Measurements from ENCODE around the gene ITGB7. TPM values are rescaled to one million over a fixed set of nuclear protein-coding genes. Genes with fewer than 3 reads are reported as not detected.
"Not testable (repeated sequence)": the region's sequence is repeated elsewhere in the genome, so short reads cannot be mapped to it uniquely, and the experiment has no call there.

ITGB7 gene
- total RNA-seq, 1 donor = 17.0 TPM

DNA sequence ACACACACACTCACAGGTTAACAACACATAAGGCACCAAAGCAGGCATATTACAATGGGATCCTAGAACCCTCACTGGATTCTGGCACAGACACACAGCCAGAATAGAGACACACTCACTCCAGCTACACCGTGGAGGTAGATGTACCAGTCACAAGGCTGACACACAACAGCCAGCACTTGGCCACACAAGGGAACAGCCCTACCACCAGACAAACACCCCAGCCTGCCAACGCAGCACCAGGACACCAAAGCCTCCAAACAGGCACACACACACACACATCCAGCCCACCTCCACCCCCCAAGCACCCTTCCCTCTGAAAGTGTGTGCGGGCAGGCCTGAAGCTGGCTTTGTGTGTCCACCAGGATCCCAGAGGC lies 10.9 kb upstream of the ITGB7 start:
- no peak for DNase-seq (ENCODE audit: low read depth in 2 of 3, low spot score in 2 of 3)

DNA sequence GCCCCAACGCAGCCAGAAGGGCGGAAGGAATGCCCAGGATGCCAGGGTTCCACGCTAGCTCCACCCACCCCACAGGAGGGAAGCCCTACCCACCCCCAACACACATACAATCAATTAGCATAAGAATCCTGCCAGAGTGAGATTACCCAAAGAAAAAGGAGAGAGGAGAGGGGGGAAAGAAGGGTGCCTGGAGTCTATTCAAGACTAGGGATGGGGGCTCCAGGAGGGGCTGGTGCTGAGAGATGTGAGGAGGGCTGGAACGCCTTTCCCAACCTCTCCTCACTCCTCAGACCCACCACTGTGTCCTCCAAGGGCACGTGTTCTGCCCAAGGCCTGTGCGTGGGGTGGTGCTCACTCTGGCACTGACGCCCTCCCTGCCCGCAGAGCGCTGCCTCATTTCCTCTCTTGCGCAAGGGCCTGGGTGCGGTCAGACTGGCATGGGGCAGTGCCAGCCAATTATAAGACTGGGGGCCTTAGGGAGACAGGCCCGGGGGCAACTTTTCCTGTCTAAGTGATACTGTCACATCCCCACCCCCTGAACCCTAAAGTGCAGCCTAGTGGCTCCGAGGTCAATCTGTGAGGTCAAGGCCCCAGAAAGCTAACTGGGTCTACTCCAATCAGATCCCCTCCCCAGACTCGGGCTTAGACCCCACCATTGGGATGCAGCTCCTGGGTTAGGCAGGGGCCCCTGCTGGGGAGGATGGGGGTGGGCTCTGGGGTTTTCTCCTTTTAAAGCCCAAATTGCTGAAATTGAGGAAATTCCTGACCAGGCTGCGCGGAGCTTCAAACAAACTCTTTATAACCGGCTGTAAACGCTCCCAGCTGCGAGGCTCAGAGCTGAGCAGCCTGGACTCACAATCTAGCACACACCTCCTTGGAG lies 10.2 kb upstream of the ITGB7 start:
- DNase-seq (ENCODE audit: low read depth in 2 of 3, low spot score in 2 of 3) = peak in 2 of 3 donors; percentile 55 to 66

DNA sequence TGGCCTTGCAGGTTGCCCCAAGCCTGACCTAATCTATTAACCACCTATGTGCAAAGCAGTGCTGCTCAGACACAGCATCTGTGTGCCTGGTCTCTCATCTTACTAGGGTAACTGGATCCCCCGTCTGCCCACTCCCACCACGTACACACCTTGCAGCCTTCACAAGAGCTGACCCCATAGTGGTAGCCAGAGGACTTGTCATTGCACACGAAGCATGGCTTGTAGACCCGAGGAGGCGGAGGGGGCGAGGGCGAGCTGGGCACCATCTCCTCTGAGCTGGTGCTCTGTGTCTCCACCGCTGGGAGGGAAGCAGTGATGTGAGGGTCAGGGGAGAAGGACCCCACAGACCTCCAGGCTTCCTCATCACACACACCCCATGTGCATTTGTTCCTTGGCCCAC lies 8.4 kb upstream of the ITGB7 start:
- DNase-seq (ENCODE audit: low read depth in 2 of 3, low spot score in 2 of 3) = no peak

DNA sequence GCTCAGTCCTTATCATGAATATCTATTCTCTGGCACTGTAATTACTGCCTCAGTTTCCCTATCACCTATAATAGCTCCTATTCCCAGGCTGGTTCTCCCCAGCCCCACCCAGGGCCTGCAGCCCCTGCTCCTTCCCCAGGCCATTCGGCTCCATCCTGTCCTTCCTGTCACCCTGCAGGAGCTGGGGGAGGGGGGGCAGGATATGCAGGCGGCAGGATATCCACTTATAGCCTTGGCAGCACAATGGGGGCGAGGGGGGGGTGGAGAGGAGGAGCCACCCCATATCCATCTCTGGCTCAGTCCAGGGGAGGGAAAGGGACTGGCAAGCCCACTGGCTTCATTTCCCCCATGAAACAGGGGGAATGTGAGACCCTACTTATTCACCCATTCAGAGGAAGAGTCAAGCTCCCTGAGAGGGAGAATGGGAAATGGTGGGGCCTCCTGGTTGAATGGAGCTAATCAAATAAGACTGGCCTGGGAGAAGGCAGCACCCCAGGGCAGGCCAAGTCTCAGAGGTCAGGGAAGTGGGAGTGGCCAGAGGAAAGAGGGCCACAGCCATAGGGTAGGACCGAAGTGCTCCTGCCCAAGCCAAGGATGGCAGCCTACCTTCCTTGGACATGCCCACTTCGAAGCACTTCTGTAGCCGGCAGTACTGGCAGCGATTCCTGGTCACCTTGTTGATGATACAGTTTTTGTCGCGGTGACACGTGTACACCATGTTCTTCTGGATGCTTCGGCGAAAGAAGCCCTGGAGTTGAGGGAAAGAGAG lies 7.8 kb upstream of the ITGB7 start:
- DNase-seq (ENCODE audit: low read depth in 2 of 3, low spot score in 2 of 3) = no peak

DNA sequence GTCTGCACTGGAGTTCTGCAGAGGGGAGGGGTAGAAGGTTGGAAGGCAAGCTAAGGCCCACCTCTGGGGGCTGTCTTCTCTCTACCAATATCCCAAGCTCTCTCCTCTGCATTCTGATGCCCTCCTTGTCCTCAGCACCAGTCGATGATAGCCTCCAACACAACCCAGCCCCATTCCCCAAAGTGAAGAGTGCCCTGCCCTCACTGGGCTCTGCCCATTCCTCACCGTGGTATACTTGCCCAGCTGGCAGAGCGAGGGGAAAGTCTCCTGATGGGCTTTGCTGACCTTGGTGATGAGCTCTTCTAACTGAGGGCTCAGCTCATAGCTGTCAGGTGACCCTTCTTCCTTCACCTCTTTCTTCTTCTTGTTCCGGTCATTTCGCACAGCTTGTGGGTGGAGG lies 7.2 kb upstream of the ITGB7 start:
- DNase-seq (ENCODE audit: low read depth in 2 of 3, low spot score in 2 of 3) = no peak

DNA sequence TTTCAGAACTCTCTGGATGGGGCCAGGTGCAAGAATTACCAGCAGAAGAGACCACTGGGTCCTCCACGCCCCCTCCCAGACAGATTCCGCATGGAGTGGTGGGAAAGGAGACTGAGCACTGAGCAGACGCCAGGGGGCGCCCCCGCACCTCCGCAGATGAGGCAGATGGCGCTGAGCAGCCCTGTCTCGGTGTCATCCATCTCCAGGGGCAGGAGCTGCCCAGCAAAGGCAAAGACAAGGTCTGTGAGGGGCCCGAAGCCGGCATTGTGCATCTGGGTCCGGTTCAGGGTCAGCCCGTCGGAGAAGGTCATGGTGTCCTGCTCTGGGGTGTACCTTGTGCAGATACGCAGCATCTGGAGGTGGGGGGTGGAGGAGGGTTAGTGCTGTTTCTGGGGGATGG lies 6.3 kb upstream of the ITGB7 start:
- peak; percentile 72 to 81 (median 79) for DNase-seq (ENCODE audit: low read depth in 2 of 3, low spot score in 2 of 3)

DNA sequence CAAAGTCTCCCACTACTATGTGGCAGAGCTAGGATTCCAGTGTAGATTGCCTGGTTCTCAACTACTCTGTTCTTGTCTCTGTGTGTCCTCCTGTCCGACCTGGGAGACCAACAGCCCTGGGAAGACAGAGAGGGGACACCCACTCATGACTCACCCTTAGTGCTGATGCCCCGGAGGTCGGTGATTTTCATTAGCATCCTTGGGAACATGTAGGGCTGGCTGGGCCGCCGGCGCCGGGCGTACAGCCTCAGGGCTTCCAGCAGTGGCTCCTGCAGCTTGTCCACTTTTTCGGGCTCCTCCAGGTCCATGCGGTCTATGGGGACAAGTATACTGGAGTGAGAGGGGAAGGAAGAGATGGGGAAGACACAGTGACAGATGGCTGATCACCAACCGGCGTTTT lies 5.9 kb upstream of the ITGB7 start:
- DNase-seq (ENCODE audit: low read depth in 2 of 3, low spot score in 2 of 3) = no peak

DNA sequence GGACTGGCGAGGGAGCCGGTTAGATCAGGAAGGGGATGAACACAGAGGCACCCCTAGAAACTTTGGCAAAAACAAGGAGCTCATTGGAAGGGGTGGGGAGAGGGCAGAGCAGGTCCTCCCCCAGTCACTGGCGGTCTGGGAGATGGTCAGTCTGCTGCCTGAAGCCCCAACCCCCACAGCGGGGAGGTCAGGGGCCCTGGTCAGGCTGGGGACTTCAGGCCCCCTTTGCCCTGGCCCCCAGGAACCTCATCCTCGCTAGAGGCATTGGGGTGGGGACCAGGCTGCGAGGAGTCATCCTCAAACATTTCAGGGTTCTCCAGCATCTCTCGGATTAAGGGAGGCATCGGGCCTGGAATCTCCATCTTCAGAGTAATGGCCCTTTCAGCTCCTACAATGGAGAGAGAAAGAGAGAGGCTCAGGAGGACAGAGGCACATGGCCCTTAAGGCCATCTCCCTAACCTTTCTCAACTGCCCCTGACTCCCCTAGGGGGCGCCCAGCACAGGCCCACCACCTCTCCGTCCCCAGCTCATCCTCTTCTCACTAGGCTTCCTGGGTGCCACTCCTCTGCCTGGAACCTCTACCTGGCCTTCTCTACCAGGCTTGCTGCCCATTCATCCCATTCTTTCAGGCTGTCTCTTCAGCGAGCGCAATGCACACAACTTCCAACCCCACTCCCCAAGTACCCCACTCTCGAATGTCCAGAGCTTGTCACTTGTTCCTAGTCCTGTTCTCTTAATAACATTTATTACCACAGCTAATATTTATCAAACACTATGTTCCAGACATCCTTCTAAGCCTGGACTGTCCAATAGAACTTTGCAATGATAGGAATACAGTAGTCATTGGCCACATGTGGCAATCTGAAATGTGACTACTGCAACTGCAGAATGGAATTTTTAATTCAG lies 4.7 kb upstream of the ITGB7 start:
- no peak for DNase-seq (ENCODE audit: low read depth in 2 of 3, low spot score in 2 of 3)

DNA sequence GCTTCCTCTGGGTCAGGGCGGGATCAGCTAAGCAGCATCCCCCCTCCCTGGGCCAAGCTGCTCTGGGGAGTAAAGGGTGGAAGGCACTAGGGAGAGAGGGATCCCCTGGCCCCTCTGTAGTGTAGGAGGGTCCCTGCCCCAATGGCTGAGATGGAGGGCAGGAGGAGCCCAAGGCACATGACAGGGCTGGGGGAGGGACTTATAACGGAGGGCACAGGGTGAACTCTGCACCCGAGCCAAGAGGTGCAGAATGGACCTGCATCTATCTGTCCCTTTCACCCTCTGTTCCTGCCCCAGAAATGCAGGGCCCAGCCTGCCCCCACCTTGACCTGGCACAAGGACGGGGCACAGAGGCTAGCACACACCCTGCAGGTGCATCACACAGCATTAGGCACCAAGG lies 3.8 kb upstream of the ITGB7 start:
- no peak for DNase-seq (ENCODE audit: low read depth in 2 of 3, low spot score in 2 of 3)

DNA sequence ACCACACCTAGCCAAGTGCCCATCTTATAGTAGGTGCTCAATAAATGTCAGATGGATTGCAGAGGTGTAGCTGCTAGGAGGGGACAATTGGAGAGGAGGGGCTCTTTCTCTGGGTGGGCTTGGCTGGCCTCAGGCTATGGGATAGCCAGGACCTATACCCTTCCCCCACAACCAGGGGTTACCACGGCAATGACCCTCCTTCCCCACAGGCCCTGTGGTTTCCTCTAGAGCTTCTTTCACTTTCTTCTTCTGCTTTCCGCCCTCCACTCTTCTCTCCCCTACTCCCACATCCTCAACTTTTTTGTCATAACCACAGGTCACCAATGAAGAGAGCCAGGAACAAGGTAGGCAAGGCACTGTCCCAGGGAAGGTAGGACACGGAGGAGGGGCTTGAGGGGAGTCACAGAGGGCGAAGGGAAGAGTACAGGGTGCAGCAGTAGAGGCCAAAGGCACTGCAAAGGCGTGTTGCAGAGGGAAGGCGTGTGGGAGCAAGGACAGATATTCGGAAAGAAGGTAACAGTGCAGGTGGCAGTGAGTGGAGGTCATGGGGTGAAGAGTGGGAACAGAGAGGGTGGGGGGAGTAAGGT lies 1.9 kb upstream of the ITGB7 start:
- peak in 2 of 3 donors; percentile 57 to 58 for DNase-seq (ENCODE audit: low read depth in 2 of 3, low spot score in 2 of 3)

DNA sequence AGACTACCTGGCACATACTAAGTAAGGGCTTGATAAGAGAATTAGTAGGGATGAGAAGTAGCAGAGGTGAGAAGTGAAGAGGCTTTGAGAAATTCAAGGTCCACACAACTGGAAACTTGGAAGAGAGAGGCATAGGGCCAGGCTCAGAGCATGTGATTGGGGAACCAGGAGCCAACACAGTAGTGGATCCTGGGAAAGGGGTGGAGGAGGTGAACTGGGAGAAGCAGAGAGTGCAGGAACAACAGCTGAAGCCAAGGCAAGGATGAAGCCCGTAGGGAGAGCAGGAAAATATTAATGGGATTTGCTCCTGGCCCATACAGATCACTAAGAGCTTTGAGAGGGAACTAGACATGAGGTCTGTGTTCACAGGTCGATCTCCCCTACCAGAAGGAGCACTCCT lies 1.4 kb upstream of the ITGB7 start:
- no peak for DNase-seq (ENCODE audit: low read depth in 2 of 3, low spot score in 2 of 3)

DNA sequence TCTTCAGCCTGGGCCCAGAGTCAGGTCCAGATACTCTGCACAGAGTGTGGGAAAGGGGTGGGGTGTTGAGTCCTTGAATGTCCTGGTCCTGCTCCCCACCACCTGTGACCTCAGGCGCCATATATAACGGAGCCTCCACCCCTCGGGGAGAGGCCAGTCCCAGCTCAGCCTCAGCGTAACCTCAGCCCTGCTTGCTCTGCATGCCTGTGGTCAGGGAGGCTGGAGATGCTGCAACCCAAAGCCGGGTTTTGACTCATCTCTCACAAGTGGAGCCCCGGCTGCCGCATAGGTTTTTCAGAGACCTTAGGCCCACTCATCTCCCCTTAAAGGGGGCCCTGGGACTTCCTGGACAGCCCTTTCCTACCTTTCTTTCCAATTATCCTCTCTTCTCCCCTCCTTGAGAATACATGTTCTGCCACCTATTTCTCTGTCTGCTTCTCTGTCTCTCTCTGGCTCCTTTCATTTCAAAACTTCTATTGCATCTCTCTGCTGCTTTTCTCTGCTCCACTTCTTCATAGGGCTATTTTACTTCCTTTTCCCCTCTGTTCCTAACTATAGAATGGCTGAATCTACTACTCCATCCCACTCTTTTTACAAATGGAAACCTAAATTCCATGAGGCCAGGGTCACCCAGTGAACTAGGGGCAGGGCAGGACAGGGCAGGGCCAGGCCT lies 1.2 kb downstream of the ITGB7 start:
- DNase-seq (ENCODE audit: low read depth in 2 of 3, low spot score in 2 of 3) = no peak

DNA sequence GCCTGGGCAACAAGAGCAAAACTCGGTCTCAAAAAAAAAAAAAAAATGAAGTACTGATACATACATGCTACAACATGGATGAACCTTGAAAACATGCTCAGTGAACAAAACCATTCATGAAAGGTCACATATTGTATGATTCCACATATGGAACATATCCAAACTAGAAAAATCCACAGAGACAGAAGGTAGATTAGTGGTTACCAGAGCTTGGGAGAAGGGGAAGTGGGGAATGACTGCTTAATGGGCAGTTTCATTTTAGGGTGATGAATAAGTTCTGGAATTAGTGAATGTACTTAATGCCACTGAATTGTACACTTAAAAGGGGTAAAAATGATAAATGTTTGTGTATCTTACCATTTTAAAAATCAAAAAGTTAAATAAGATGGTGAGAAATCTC lies 2.7 kb downstream of the ITGB7 start:
- no peak for DNase-seq (ENCODE audit: low read depth in 2 of 3, low spot score in 2 of 3)

DNA sequence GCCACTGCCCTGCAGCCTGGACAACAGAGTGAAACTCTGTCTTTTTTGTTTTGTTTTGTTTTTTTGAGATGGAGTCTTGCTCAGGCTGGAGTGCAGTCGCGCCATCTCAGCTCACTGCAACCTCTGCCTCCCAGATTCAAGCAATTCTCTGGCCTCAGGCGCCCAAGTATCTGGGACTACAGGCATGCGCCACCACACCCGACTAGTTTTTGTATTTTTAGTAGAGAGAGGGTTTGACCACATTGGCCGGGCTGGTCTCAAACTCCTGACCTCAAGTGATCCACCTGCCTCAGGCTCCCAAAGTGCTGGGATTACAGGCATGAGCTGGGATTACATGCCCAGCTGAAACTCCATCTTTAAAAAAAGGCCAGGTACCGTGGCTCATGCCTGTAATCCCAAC lies 4.7 kb downstream of the ITGB7 start:
- DNase-seq (ENCODE audit: low read depth in 2 of 3, low spot score in 2 of 3) = not testable (repeated sequence)

DNA sequence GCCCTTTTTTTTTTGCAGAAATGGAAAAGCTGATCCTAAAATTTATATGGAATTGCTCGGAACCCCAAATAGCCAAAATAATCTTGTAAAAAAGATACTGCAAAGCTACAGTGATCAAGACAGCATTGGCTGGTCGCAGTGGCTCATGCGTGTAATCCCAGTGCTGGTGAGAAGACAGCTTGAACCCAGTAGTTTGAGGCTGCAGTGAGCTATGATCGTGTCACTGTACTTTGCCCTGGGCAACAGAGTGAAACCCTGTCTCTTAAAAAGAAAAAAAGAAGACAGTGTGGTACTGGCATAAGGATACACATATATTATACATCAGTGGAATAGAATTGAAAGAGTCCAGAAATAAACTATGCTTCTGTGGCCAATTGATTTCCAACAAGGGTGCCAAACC lies 5.4 kb downstream of the ITGB7 start:
- DNase-seq (ENCODE audit: low read depth in 2 of 3, low spot score in 2 of 3) = no peak

DNA sequence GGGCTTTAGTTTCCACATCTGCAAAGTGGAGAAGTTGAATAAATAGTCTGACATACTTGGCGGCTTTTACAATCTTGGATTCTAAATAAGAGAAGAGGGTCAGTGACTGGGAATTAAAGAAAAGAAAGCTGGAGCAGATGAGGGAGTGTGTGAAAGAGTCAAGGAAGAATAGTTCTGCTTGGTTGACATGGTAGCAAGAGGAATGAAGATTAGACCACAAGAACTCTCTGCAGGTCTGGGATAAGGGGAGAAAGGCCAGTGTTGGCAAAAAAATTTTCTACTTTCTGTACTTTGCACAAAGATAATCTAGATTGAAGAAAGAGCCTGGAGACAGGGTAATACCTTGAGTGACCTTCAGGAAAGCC lies 5.9 kb downstream of the ITGB7 start:
- DNase-seq (ENCODE audit: low read depth in 2 of 3, low spot score in 2 of 3) = no peak

DNA sequence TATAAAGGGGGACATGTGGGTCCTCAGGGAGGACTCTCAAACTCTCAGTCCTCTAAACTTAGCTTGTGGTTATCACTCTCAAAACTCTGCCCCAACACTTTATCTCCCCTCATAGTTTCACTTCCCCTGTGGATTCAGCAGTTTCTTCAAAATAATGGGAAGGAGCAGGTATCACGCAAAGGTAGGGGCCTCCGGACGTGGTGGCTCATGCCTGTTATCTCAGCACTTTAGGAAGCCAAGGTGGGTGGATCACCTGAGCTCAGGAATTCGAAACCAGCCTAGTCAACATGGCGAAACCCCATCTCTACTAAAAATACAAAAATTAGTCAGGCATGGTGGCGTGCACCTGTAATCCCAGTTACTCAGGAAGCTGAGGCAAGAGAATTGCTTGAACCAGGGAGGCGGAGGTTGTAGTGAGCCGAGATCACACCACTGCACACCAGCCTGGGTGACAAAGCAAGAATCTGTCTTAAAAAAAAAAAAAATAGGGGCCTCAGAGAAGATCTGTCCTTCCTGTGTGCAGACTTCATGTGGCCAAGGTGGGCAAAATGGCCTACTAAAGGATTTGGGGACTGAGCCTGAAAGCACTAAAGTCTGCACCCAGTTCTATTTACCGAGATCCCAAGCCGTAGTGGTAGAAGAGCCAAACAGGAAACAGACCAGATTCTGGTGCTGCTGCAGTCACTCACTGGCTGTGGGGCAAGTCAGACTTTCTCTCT lies 6.4 kb downstream of the ITGB7 start:
- DNase-seq (ENCODE audit: low read depth in 2 of 3, low spot score in 2 of 3) = no peak

DNA sequence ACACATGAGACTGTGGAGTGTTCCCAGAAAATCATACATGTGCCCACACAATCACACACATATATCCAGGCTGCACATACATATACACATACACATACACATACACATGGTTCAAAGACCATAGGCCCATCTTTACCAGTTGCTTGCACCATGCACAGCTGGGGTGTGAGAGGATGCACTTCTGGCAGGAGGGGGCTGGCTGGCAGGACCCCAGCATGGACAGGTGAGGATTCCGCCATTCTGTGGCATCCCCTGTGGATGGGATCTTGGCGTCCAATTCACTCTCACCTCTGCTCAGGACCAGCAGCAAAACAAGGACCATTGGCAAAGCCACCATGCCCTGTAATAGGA lies 7.0 kb downstream of the ITGB7 start:
- no peak for DNase-seq (ENCODE audit: low read depth in 2 of 3, low spot score in 2 of 3)

DNA sequence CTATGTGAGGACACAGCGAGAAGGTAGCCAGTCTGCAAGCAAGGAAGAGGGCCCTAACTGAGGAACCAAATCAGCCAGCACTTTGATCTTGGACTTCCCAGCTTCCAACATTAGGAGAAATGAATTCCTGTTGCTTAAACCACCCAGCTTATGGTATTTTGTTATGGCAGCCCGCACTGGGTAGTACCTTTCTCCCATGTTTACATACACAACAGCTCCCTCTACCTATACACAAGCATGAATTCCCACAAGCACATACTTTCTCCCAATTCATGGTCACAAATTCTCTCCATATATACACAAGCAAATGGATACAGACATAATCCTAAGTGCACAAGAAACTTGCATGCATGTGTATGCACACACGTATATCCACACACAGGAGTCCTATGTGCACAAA lies 7.4 kb downstream of the ITGB7 start:
- no peak for DNase-seq (ENCODE audit: low read depth in 2 of 3, low spot score in 2 of 3)
